Neuron (in vitro differentiated cells): Measurements from ENCODE around the gene MRPL11.

Source experiments
- H2AFZ ChIP-seq: one replicate; pipeline ENCODE4 v1.6.1; 2013; ENCODE audit warnings: low read depth, mild to moderate bottlenecking, inconsistent platforms, low read length, moderate library complexity
- H3K27me3 ChIP-seq: one replicate; pipeline ENCODE4 v1.6.1; 2013; ENCODE audit warnings: low read length; ENCODE audit not compliant: insufficient read depth
- H3K36me3 ChIP-seq: one replicate; pipeline ENCODE4 v1.6.1; 2013; ENCODE audit warnings: low read length; ENCODE audit not compliant: insufficient read depth
- H3K4me1 ChIP-seq: one replicate; pipeline ENCODE4 v1.6.1; 2013; ENCODE audit warnings: low read length; ENCODE audit not compliant: insufficient read depth
- H3K4me3 ChIP-seq: 2 replicates; pipeline ENCODE4 v1.5.1; 2013; ENCODE audit warnings: mild to moderate bottlenecking, low read length, moderate library complexity
- H3K9me3 ChIP-seq: one replicate; pipeline ENCODE4 v1.6.1; 2013; ENCODE audit warnings: low read length

The MRPL11 gene

GRCh38 chr11:66438504-66439466 lies at the start of gene MRPL11:
TSS of gene MRPL11 (minus strand) at chr11:66438848. CDS start at chr11:66438754, 94 bp downstream.
- H2AFZ ChIP-seq = peak within 1 kb of the TSS; percentile 52
- H3K4me1 ChIP-seq = peaks cover 6% of the 10 kb centered on the region
- H3K4me3 ChIP-seq = peak within 1 kb of the TSS; percentile 62
- no peaks in the 10 kb centered on the region for H3K9me3 ChIP-seq
- H3K27me3 ChIP-seq = no peaks in the 10 kb centered on the region
- peaks cover 23% of the 10 kb centered on the region for H3K36me3 ChIP-seq

GRCh38 chr11:66484806-66485380 lies 46.2 kb upstream of the MRPL11 start:
- H3K36me3 ChIP-seq = peaks cover 26% of the 10 kb centered on the region
- no peak overlapping the region for H3K4me3 ChIP-seq
- H3K9me3 ChIP-seq = no peaks in the 10 kb centered on the region
- H3K27me3 ChIP-seq = no peaks in the 10 kb centered on the region
- no peak overlapping the region for H2AFZ ChIP-seq
- peaks cover 4% of the 10 kb centered on the region for H3K4me1 ChIP-seq

- Histone ChIP-seq H3K4me1 (peaks cover 8% of the 10 kb centered on the region), H3K9me3 (no peaks in the 10 kb centered on the region), H2AFZ (peak within 1 kb of the TSS; percentile 49), H3K36me3 (peaks cover 22% of the 10 kb centered on the region), H3K4me3 (peak within 1 kb of the TSS; percentile 55), H3K27me3 (no peaks in the 10 kb centered on the region)
Observed at GRCh38 chr11:66480117-66480938, 41.7 kb upstream of the MRPL11 start, which contains the start of gene DPP3. TSS of gene DPP3 (plus strand) at chr11:66480434. CDS start at chr11:66482201, 1,767 bp downstream.

DNA sequence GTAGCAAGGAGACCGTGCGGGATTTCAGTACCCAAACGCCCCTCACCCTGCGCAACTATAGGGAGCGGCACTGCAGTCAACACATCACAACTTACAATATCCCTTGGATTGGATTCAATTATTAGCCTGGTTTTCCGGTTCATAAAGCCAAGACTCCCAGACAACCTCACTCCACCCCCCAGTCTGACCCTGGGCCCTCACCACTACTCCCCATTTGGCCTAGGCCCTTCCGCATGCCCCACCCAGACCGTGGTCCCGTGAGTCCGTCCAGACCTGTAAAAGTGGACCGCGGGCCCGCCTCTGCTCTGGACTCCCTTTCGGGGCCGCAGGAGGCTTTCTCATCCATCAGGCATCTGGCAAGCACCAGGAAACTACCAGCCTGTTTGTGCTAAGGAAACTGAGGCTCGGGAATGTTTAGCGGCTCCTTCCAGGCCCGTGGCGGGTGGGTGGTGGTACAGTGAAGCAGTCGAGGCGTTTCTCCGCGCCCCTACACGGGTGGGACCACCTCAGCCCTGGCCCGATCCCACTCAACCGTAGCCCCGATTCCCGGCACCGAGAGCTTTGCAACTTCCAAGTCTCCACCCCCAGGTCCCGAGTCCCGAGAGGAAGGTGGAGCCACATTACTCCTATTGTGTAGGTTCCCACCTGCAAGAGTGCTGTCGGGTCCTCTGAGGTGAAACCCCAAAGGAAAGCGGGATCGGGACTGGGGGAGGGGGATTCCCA lies 40.9 kb upstream of the MRPL11 start:
- Histone ChIP-seq H3K9me3 (no peaks in the 10 kb centered on the region), H3K27me3 (no peaks in the 10 kb centered on the region)

GRCh38 chr11:66478729-66479393 lies 40.2 kb upstream of the MRPL11 start:
- no peaks in the 10 kb centered on the region for H3K9me3 ChIP-seq
- no peaks in the 10 kb centered on the region for H3K27me3 ChIP-seq
- peaks cover 8% of the 10 kb centered on the region for H3K4me1 ChIP-seq

More for the DNA sequence above, 40.9 kb upstream of the MRPL11 start:
- H2AFZ ChIP-seq = peak overlapping the region; percentile 38
- H3K4me3 ChIP-seq = peak overlapping the region; percentile 55
- H3K4me1 ChIP-seq = peaks cover 8% of the 10 kb centered on the region
- peaks cover 27% of the 10 kb centered on the region for H3K36me3 ChIP-seq

GRCh38 chr11:66477263-66478201 lies 38.9 kb upstream of the MRPL11 start:
- H3K27me3 ChIP-seq = no peaks in the 10 kb centered on the region
- H3K4me3 ChIP-seq = no peak overlapping the region
- H3K4me1 ChIP-seq = peaks cover 8% of the 10 kb centered on the region
- no peaks in the 10 kb centered on the region for H3K9me3 ChIP-seq
- H2AFZ ChIP-seq = no peak overlapping the region
- peaks cover 35% of the 10 kb centered on the region for H3K36me3 ChIP-seq

More at GRCh38 chr11:66478729-66479393, 40.2 kb upstream of the MRPL11 start:
- Histone ChIP-seq H3K4me3 (peak overlapping the region; percentile 55), H2AFZ (no peak overlapping the region), H3K36me3 (peaks cover 30% of the 10 kb centered on the region)

DNA sequence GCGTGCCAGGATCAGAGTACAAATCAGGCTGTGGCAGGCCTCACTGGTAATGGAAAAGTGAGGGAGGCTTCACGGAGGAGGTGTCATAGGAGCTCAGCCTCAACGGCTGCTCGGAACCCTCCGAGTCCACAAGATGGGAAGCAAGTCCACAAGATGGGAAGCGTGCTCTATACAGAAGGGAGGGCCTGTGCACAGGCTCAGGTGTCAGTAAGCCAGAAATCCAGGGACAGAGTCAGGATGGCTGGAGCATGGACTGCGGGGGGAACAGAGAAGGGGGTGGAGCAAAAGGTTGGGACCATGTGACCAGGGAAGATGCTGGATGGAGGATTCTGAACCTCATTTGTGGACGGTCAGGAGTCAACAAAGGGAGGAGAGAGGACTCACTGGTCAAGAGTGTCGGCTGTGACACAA lies 38.2 kb upstream of the MRPL11 start:
- Histone ChIP-seq H3K9me3 (no peaks in the 10 kb centered on the region), H3K4me3 (no peak overlapping the region), H3K4me1 (peaks cover 8% of the 10 kb centered on the region), H3K36me3 (peaks cover 37% of the 10 kb centered on the region), H2AFZ (no peak overlapping the region), H3K27me3 (no peaks in the 10 kb centered on the region)

GRCh38 chr11:66476173-66476840 lies 37.7 kb upstream of the MRPL11 start:
- Histone ChIP-seq H3K9me3 (no peaks in the 10 kb centered on the region), H3K4me1 (peaks cover 8% of the 10 kb centered on the region), H3K4me3 (no peak overlapping the region), H3K27me3 (no peaks in the 10 kb centered on the region), H3K36me3 (peaks cover 38% of the 10 kb centered on the region), H2AFZ (no peak overlapping the region)

DNA sequence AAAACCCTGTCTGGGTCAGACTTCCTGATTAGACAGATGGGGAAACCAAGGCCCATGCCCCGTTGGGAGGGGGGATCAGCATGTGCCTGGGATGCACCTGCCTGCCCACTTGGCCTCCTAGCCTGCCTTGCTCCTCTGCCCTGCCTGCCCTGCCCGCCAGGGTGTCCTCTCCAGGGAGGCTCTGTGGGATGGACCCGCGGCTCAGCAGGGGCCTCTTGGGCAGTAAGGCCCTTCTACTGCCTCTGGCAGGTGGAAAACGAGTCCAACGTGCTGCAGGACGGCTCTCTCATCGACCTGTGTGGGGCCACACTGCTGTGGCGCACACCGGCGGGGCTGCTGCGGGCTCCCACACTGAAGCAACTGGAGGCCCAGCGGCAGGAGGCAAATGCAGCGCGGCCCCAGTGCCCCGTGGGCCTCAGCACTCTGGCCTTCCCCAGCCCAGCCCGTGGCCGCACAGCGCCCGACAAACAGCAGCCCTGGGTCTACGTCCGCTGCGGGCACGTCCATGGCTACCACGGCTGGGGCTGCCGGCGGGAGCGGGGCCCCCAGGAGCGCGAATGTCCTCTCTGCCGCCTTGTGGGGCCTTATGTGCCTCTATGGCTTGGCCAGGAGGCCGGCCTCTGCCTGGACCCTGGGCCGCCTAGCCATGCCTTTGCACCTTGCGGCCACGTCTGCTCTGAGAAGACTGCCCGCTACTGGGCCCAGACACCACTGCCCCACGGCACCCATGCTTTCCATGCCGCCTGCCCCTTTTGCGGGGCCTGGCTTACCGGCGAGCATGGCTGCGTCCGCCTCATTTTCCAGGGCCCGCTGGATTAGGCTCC lies 36.9 kb upstream of the MRPL11 start:
- H3K36me3 ChIP-seq = peaks cover 43% of the 10 kb centered on the region
- H3K4me1 ChIP-seq = peaks cover 4% of the 10 kb centered on the region
- H2AFZ ChIP-seq = no peak overlapping the region
- H3K9me3 ChIP-seq = no peaks in the 10 kb centered on the region
- no peak overlapping the region for H3K4me3 ChIP-seq
- H3K27me3 ChIP-seq = no peaks in the 10 kb centered on the region
